ENCODE data around the gene TGM6.
A peak's percentile ranks its signal among the peaks of the same experiment; 100 is the strongest.
"Not testable (repeated sequence)": the region's sequence is repeated elsewhere in the genome, so short reads cannot be mapped to it uniquely, and the experiment has no call there.

The TGM6 gene

DNA sequence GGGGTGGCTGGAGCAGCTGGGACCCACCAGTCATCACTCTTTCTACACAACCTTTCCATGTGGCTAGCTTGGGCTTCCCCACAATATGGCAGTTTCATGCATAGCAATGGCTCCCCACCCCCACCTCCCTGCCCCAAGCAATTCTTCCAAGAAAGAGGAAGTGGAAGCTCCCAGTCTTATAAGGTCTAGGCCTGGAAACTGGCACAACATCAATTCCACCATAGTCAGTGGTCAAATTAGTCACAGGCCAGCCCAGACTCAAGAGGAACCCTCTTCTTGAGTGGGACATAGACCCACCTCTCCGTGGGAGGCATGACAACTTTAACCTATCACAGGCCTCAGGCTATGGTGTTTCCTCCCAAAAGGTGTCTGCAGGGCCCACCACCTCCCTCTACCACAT is 17.7 kb downstream of the TGM6 start:
- no peak for DNase-seq (ENCODE audit: low spot score)

DNA sequence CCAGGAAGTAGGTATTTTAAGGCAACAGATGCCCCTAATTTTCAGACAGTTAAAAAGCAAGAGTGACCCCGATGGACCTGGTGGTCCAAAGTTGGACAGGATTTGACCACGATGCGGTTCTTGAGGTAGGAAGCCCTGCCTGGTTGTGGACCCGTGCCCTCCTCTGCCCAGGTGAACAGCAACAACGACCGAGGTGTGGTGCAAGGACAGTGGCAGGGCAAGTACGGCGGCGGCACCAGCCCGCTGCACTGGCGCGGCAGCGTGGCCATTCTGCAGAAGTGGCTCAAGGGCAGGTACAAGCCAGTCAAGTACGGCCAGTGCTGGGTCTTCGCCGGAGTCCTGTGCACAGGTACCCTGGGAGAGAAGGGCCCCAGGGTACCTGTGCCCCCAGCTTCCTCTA is 18.7 kb downstream of the TGM6 start:
- DNase-seq (ENCODE audit: low spot score): no peak

DNA sequence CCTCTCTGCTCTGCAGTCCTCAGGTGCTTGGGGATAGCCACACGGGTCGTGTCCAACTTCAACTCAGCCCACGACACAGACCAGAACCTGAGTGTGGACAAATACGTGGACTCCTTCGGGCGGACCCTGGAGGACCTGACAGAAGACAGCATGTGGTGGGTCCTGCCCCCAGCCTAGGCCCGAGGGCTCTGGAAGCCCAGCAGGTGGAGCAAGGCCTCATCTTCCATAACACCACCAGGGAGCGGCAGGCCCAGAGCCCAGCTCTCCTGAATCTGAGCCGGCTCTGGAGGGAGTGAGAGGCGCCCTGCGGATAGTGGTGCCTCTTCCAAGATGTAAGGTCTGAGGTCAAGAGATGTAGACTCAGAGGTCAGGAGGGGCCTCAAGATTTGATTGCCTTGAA is 19.6 kb downstream of the TGM6 start:
- no peak for DNase-seq (ENCODE audit: low spot score)

DNA sequence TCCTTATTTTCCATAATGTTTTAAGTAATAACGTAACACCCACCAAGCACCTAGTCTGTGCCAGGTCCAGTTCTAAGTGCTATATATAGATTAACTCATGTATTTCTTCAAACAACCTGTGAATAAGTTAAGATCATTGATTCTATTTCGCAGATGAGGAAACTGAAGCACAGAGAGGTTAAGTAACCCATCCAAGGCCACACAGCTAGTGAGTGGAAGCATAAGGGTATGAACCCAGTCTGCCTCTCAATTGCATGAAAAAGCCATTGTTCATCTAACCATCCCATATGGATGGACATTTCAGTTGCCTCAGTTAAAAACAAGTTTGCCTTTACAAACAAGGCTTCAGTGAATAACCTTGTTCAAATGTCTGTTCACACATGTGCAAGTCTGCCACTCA is 20.8 kb downstream of the TGM6 start:
- no peak for DNase-seq (ENCODE audit: low spot score)

DNA sequence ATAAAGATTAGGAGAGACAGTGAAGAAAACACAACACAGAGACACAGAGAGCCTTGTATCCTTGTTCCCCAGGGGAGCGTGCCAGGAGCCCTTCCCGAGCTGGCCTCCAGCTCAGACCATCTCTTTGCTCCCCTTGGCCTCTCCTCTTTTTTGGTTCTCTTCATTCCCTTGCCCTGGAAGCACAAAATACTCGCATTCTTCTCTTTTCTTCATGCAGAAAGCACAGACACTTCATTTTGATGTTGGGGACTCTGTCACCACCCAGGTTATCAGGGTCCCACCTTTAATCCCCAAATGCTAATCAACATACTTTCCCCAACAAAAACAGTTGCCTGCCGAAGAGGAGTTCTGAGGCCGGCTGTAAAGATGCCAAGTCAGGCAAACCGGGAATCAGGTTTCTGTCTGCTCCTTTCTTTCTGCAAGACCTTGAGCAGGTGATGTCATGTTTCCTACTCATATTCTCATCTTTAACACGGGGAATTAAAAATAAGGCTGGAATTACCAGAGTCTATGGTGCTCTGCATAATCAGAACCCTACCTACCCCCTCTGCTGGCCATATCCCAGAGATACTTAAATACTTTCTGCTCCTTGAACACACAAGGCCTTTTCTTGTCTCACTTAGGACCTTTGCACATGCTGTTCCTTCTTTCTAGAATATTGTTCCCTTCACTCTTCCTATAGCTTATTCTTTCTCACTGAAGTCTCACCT is 21.7 kb downstream of the TGM6 start:
- peak; percentile 53 for DNase-seq (ENCODE audit: low spot score)

DNA sequence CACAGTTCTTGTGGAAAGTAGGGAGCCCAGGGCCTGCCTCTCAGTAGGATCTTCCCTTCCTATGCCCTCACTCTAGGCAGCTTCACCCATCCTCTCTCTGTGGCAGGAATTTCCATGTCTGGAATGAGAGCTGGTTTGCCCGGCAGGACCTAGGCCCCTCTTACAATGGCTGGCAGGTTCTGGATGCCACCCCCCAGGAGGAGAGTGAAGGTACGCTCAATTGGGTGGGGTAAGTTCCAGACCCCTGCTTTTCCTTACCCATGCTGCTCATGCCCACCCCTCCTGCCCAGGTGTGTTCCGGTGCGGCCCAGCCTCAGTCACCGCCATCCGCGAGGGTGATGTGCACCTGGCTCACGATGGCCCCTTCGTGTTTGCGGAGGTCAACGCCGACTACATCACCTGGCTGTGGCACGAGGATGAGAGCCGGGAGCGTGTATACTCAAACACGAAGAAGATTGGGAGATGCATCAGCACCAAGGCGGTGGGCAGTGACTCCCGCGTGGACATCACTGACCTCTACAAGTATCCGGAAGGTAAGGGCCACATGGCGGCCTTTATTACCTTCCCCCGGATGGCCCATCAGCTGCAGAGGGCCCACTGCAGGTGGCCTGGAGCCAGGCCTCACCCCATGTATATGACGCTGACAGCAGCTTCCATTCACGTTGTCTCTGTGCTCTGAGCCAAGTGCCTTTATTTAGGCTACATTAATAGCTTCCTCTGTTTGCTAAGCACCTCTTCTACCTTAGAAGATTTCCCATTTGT is 22.8 kb downstream of the TGM6 start:
- no peak for DNase-seq (ENCODE audit: low spot score)

DNA sequence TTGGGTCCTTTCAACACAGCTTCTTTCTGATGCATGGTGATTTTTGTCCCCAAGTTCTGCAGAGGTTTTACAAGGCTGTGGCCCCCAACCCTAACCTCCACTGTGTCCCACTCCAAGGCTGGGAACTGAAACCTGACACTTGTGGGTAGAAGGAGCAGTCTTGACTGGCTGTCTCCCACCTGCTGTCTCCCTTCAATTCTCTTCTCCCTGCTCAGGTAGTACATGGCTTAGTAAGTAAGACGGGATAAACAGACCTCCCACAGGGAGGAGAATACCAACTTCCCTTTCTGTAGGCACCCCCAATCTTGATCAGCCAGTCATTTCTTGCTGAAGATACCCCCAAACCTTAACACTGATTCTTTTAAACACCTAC is 25.0 kb downstream of the TGM6 start:
- no peak for DNase-seq (ENCODE audit: low spot score)

DNA sequence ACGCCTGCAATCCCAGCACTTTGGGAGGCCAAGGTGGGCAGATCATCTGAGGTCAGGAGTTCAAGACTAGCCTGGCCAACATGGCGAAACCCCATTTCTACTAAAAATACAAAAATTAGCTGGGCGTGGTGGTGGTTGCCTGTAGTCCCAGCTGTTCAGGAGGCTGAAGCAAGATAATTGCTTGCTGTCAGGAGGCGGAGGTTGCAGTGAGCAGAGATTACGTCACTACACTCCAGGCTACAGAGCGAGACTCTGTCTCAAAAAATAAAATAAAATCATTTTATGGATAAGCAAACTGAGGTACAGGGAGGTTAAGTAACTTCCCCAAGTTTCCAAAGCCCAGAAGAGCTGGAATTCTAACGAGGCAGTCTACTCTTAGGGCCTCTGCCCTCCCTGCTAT is 26.7 kb downstream of the TGM6 start:
- not testable (repeated sequence) for DNase-seq (ENCODE audit: low spot score)

DNA sequence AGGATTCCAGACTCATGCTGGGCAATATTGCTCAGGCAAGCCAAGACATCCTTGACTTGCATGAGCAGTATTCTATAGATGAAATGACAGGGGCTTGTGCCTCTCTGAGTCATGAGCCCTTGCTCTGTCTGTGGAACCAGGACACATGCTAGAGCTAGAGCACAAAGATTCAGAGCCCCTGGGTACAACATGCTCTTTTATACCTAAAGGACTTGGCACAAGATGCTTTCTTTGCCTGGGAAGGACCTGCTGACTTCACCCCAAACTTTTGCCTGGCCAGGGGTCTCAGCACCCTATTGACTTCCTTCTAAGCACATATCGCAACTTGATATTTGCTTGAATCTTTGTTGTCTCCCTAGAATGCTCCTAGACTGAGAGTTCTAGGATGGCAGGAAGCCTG is 27.4 kb downstream of the TGM6 start:
- DNase-seq (ENCODE audit: low spot score): no peak

DNA sequence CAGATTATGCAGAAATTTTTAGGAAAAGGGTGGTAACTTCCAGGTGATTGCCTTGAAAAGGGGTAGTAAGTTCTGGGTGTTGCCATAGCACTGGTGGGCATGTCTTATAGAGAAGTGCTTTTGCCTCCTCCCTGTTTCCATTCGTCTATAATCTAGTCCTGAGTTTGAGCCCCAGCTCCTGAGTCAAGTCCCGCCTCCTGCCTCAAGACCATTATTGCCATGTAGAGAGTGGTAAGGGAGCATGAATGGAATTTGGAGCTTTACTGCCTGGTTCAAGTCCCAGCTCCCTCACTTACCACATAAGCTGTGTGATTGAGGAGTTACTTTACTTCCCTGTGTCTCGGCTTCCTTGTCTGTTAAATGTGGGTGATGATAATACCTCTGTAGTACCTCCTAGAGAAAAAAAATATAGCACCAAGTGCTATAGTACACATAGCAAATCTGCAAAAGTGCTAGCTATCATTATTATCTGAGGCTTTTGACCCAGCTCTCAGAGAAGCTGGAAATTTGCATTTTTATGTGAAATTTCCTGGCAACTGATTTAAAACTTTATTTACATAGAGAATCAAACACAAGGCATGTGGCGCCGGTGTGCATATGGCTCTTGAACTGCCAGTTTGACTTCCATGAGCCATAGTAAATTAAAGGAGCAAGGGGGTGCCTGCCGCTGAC is 36.0 kb downstream of the TGM6 start:
- no peak for DNase-seq (ENCODE audit: low spot score)

DNA sequence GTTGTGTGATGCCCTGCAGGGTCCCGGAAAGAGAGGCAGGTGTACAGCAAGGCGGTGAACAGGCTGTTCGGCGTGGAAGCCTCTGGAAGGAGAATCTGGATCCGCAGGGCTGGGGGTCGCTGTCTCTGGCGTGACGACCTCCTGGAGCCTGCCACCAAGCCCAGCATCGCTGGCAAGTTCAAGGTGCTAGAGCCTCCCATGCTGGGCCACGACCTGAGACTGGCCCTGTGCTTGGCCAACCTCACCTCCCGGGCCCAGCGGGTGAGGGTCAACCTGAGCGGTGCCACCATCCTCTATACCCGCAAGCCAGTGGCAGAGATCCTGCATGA is 36.5 kb downstream of the TGM6 start:
- no peak for DNase-seq (ENCODE audit: low spot score)

DNA sequence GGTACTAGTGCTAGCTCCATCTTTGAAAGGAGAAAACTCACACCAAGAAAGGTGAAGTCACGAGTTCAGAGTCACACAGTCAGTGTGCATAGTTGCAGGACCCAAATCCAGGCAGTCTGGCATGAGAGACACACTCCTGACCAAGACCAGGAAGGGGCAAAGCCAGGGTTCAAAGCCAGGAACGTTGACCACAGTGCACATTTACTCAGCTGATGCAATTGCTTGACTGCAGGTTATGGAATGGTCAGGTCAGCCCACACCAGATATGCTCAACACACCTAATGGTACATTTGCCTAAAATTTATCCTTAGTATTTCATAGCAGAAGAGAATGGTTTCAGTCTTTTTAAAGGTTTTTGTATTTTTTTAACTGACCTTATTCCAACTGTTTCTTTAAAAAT is 37.7 kb downstream of the TGM6 start:
- no peak for DNase-seq (ENCODE audit: low spot score)

DNA sequence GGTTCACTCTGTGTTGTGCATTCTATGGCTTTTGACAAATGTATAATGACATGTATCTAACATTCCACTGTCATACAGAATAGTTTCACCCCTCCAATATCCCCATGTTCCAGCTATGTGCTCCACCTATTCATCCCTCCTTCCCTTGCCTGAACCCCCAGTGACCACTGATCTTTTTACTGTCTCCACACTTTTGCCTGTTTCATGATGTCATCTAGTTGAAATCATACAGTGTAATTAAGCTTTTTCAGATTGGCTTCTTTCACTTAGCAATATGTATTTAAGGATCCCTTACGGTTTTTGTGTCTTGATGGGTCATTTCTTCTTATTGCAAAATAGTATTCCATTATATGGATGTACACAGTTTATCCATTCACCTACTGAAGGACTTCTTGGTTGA is 39.8 kb downstream of the TGM6 start:
- no peak for DNase-seq (ENCODE audit: low spot score)

DNA sequence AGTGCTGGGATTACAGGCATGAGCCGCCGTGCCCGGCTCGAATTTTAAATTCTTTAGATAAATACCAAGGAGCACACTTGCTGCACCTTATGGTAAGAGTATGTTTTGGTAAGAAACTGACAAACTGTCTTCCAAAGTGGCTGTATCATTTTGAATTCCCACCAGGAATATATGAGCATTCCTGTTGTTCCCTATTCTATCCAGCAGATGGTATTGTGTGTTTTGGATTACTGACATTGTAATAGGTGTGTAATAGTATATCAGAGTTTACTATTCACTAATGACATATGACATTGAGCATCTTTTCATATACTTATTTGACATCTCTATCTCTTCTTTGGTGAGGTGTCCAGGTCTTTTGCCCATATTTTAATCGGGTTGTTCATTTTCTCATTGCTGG is 40.5 kb downstream of the TGM6 start:
- DNase-seq (ENCODE audit: low spot score): peak; percentile 4

DNA sequence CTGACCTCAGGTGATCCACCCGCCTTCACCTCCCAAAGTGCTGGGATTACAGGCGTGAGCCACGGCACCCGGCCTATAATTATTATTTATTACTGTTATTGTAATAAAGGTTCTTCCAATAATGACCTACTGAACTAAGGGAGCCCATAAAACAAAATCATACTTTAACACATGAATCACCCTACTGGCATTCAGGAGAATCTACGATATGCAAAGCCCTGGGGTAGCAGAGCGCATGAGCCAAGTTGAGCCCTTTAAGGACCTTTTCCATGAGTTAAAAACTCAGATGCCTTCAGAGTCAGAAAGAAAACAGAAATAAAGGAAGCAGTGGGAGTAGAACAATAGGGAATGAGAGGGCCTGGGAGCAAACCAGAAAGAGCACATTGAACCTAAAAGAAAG is 48.4 kb downstream of the TGM6 start:
- DNase-seq (ENCODE audit: low spot score): no peak

DNA sequence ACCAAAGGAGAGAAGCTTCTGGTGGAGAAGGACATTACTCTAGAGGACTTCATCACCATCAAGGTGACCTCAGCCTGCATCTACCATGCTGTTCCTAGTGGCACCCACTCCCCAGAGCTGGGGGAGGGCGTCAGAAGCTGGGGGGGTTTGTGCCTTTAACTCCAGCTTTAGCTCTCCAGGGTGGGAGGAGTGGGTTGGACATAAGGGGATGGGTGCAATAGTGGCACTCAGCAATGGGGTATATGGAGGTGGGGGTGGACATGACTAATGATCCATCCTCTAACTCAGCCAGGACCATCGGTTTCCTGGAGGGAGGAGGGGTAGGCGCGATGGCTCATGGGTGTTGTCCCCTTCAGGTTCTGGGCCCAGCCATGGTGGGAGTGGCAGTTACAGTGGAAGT is 49.8 kb downstream of the TGM6 start:
- DNase-seq (ENCODE audit: low spot score): no peak

DNA sequence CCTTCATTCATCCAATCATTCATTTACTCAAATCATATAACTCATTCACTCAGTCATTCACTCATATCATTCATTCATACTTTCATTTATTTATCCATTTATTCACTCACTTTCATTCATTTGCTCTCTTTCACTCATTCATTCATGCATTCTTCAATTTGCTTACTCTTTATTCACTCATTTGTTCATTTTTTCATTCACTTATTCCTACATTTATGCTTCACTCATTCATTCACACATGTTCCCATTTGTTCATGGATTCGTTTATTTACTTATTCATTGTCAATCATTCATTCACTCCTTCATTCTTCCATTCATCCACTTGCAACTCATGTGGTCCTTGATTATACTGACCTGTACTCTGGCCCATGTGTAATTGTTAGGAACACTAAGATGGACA is 50.5 kb downstream of the TGM6 start:
- no peak for DNase-seq (ENCODE audit: low spot score)

DNA sequence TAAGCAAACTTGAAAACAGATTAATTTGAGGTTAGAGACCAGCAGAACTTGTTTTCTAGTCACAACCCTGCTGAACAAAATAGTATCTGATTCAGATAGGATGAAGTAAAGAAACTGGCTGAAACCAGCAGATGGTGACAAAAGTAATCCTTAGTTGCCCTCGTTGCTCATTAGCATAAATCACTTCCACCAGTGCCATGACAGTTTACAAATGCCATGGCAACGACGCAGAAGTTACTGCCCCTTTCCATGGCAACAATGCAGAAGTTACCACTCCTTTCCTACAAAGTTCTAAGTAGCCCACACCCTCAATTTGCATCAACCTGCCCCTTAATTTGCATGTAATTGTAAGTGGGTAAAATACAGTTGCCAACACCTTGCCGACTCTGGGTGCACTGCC is 66.1 kb downstream of the TGM6 start:
- DNase-seq (ENCODE audit: low spot score): no peak

DNA sequence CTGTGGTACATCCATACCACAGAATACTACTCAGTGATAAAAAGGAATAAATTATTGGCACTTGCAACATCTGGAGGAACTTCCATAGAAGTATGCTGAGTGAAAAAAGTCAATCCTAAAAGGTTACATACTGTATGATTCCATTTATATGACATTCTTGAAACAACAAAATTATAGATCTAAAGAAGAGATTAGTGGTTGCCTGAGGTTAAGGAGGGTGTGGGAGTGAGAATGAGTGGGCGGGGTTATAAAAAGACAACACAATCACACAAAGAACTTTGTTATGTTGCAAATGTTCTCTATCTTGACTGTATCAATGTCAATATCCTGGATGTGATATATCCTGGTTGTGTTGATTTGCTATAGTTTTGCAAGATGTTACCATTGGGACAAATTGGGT is 68.7 kb downstream of the TGM6 start:
- no peak for DNase-seq (ENCODE audit: low spot score)

DNA sequence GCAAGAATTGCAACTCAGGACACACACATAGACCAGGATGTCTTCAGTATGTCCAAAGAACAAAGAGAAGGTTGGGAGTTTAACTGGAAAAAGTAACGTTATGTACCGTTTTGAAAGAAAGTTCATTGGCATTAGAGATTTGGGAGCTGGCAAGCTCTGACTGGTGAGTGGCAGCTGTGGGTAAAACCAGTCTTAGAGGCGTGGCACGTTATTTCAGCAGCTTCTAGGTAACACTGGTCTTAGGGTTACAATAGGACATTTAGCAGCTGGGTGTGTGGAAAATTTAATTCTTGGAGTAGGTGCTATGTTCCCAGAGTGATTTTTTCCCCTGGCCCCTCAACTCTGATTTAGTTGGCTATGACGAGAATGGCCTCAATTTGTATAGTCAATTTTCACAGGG is 70.7 kb downstream of the TGM6 start:
- DNase-seq (ENCODE audit: low spot score): no peak

DNA sequence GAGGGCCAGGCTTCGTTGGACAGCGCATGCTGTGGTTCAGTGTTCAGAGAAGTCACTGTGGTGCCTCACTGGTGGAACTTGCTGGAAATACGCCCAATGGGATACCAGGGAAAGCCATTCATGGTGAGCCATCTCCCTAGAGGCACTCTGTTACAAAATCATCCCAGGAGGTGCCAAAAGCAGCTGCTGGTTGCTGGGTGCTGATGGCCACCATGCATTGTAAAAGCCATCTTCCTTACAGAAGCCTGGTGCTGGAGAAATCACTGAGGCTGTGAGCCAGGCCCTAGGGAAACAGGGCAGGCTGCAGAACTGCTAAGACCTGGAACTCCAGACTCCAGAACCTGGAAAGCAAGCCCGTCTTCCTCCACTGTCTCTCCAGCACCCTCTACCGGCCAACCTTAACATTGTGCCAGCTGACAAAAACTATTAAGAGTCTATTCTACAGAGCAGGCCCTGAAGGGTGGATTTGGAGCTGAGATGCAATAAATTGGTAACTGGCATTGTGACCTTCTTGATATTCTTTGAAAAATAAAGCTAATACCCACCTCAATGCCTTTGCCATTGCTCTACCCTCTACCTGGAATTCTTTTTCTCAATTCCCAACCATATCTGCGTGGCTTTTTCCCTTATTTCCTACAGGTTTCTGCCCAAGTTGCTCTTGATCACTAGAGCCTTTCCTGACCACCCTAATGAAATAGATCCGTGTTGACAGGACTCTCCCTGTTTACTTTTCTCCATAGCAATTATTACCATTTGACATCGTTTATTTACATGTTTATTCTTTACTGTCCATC is 71.4 kb downstream of the TGM6 start:
- peak; percentile 59 for DNase-seq (ENCODE audit: low spot score)

DNA sequence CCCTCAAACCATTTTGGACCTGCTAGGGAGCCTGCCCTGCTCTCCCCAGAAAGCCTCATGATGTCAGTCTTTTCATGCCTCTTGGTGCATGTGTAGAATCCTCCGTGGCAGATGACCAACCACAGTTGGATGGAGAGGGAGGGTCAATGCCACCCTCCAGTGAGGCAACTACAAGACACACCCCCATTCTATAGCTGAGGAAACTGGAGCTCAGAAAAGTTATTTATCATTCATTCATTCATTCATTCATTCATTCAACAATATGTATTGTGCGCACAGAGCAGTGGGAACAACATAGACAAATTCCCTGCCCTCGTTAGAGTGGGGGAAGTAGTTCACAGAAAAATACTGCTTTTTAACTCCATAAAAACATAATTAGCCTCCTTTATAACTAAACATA is 73.1 kb downstream of the TGM6 start:
- no peak for DNase-seq (ENCODE audit: low spot score)

Measured in kidney tubule cell (primary cell).